Subcutaneous adipose tissue (tissue), 4 donors: ENCODE data around the gene CHRNA10. TPM values are rescaled to one million over a fixed set of nuclear protein-coding genes. Genes with fewer than 3 reads are reported as not detected.

Experiments
- CTCF ChIP-seq: fragments of 450-650 bp; IDR thresholded peaks from one replicate; pipeline ENCODE4 v1.5.1; 2016; ENCODE audit warnings: low read depth, mild to moderate bottlenecking, control low read depth, antibody characterized with exemption, moderate library complexity
- total RNA-seq, 4 donors: library from RNA; depleted of rRNA; stranded (reverse); fragments of >200 nt; gene quantifications; one replicate each; pipeline ENCODE4 v1.1.0, GENCODE V29; 2016

CHRNA10 gene
- total RNA-seq, 4 donors from 2014 or later = 0.49 to 0.68 (median 0.61) TPM

GRCh38 chr11:3644817-3645235 is 26.4 kb downstream of the CHRNA10 start, which contains the start of gene ART1:
Gene ART1 (plus strand): TSS chr11:3645128. CDS start chr11:3659214, 14,086 bp downstream.
- TF ChIP-seq CTCF = no peak

DNA sequence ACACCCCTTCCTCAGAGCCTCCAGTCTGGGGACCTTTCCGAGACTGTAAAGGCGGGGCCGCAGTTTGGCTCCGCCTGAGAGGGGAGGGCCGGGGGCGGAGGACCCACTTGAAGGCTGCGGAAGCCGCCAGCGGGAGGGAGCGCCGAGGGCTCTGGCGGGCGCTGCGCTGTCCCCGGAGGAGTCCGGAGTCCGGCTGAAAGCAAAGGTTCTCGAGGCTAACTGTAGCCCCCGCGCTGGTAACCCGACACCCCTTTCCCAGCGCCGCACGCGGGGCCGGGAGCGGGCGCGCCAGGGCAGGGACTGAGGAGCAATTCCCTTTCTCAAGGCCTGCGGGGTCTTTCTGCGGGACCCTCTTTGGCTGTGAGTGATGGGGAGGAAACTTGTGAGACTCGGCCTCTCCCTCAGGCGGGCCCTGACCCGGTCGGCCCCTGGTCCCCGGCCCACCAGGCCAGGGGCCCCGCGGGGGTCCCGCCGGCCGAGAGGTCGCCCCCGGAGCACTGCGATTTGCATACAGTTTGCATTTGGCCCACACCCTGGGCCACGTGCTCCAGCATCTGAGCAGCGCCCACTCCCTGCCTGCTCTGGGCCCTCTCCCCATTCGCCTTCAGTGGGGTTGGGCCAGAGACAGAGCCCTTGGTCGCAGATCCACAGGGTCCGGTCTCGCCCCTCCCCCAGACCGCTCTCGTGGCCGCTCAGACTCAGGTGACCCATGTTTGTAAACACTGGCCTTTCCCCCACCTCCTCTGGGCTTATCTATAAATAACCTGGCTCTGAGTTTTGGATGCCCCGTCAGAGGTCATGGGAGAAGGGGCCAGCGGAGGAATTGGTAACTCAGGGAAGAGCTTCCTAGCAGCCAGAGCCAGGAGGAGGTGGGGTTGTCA is 28.9 kb downstream of the CHRNA10 start:
- TF ChIP-seq CTCF = no peak

GRCh38 chr11:3641701-3642070 is 29.5 kb downstream of the CHRNA10 start, which contains the start of gene ART5:
Gene ART5 (minus strand): TSS chr11:3641992. CDS start chr11:3641862, 130 bp downstream.
- no peak for TF ChIP-seq CTCF

DNA sequence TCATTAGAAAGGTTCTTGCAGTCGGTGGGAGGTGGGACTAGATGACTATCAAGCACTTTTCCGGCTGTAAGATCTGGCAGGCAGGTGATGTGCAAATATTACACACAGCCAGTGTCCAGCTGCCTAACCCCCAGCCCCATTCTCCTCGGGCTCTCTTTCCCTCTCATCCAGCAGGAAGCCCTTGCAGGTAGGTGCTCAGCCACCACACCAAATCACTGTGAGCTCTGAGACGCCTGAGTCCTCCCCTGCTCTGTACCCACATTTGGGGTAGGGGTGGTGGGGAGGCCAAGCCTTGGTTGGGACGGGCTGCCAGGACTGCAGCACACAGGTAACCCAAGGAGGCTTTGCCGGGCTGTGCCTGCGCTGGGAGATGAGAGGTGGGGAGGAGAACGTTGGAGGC is 30.0 kb downstream of the CHRNA10 start:
- TF ChIP-seq CTCF = no peak

DNA sequence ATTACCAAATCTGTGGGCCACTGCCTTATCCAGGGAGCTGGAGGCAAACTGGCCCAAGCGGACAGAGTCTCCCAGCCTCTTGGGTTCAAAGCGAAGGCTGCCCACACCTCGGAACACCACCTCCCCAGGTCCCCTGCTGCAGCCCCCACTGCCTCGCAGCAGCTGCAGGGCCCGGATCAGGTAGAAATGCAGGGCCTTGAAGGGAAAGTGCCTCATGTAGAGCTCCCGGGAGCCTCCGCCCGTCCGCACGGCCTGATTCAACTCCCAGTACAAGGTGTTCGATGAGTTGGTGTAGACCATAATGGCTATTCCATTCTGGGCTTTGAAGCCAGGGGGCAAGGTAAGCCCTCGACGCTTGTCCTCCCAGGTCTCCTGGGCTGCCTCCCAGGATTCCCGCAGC is 31.3 kb downstream of the CHRNA10 start:
- no peak for TF ChIP-seq CTCF

DNA sequence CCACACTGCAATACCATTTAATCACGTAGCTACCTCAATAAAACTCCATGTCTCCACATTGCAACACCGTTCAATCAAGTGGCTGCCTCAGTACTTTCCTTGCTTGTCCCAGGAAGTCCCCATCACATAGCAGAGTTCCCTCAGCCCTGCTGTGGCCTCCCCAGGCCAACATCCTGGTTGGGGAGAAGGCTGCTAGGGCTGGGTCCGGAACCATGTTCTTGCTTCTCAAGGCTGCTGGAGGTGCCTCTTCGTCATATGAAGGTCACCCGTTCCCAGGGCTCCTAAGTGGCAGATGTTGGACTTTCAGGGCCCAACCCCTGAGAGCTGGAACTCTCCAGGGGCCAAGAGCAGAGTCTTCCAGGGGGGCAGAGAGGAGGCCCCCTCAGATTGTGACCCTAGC is 32.7 kb downstream of the CHRNA10 start:
- TF ChIP-seq CTCF = no peak

GRCh38 chr11:3637201-3637600 is 34.0 kb downstream of the CHRNA10 start:
- TF ChIP-seq CTCF = no peak
